DMS153 treated with DMSO at 0.1 percent for 48 hours (cell line): ENCODE measurements around the gene RNF126.
"Not testable (repeated sequence)": the region's sequence is repeated elsewhere in the genome, so short reads cannot be mapped to it uniquely, and the experiment has no call there.

Experiments used
- DNase-seq: peaks from one replicate; lab custom pipeline; 2025; ENCODE audit not compliant: unreplicated experiment; lab: John Stamatoyannopoulos, UW

Gene RNF126

DNA sequence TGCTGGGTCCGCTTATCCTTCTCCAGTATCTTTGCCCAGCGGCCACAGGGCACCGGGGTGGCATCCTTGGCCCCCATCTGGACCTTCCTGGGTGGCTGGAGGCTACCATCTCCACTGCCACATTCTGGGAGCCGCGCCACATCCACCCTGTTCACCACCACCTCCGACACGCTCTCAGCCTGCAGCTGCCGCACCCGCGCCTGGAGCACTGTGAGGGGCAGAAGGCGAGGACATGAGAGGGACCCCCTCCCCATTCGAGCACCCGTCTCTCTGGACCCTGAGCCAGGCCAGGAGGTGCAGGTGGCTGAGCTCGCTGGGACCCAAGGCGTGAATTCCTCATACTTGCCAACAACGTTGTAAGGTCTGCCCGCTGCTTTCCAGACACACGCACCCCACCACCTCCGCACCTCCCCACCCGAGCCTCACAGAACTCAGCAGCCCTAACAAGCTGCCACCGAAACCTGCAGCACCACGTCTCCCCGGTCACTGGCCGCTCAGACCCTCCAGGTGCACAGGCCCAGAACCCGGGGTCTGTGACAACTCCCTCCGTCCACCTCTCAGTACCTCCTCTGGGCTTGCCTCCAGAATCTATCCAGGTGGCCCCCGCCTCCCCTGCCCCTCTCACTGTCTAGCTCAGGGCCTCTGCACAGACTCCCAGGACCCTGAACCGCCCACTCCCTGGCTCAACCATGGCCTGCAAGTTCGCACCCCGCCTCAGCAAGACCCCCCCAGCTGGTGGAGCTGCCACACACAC lies 32.9 kb downstream of the RNF126 start:
- DNase-seq: no peak

DNA sequence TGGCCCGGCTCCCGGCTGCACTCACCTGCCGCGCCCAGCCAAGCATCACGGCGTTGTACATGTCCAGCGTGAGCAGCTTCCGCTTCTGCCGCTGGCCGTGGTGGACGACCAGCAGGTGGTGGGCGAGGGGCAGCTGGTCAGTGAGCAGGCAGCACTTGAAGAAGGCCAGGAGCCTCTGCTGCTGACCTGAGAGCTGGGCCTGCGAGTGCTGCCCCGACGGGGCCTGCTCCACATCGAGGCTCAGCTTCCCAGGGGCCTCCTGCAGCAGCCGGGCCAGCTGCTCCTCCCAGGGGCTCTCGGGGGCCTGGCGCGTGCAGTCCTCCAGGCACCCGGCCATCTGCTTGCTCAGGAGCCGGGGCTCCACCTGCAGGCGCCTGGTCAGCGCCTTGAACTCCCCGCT lies 33.5 kb downstream of the RNF126 start:
- DNase-seq: not testable (repeated sequence)

DNA sequence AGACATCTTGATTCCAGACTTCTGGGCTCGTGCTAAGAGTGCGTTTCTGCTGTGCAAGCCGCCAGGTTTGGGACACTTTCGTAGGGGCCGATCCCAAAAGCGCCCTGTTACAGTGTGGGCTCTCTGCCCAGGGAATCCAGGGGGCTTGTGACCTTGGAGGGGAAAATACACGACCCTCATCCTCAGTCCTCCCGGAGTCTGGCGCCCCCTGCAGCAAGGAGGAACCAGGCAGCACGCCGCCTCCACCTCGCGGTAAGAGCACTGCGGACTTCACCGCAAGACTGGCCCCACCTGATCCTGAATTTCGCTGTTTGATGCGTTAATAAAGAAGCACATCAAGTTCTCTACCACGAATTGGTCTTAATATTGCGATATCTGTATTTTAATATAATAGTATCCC lies 34.8 kb downstream of the RNF126 start:
- DNase-seq: no peak

DNA sequence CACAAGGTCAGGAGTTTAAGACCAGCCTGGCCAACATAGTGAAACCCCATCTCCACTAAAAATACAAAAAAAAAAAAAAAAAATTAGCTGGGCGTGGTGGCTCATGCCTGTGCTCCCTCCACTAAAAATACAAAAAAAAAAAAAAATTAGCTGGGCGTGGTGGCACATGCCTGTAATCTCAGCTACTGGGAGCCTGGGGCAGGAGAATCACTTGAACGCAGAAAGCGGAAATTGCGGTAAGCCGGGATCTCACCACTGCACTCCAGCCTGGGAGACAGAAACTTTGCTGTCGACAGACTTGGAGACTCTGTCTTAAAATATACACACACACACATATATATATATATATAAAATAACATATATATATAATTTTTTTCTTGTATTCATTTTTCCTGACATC lies 36.4 kb downstream of the RNF126 start:
- not testable (repeated sequence) for DNase-seq

DNA sequence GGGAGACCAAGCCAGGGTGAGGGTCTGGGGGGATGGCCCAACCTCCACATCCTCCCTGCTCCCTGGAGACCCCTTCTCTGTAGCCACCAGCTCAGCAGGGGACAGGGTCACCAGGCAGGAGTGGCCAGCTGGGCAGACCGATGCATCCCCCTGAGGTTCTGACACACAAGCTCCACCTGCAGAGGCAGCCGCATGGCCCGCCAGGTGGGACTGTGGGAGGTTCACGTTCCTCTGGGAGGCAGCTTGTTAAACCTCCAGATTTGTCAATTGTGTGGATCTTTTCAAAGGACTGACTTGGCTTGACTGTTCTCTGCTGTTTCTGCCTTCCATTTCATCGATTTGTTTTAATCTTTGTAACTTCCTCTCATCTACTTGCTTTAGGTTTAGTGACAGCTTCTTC lies 37.8 kb downstream of the RNF126 start:
- DNase-seq: no peak

DNA sequence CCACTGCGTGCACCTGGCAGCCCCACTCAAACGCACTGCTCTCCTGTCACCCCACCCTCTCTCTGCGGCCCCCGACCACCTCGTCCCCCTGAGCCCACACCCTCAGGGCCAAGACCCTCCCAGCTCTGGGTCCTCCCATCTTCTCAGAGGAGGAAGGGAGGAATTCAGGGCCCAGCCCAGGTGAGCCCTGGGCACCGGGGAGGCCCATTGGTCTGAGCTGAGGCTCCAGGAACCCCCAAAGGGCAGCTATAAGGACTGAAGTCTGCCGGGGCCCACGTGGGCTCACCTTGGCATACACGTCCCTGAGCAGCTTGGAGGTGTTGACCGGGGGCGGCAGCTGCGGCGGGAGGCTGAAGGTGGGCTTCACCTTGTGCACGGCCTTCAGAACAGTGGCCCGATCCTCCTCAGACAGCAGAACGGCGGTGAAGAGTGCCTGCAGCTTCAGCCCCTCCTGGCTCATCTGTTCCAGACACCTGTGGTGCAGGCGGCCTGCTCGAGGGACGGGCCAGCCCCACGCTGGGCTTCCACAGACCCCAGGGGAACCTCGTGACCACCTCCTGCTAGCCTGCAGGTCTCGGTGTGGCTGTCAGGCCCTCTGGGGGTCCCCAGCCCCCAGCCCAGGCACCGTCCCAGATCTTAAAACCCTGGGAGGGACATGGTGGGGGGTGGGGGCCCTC lies 38.4 kb downstream of the RNF126 start:
- no peak for DNase-seq

DNA sequence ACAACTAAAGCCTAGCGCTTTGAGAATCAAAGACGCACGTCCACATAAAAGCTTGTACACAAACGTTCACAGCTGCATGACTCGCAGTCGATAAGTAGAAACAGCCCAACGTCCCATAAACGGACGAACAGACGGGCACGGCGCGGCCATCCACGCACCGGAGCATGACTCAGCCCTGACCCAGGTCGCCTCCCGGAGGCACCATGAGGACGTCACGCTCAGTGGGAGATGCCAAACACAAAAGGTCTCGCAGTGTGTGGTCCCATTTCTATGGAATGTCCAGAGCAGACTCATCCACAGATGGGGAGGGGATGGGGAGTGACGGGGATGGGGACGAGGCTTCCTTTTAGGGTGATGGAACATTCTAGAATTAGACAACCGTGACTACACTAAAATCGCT lies 39.0 kb downstream of the RNF126 start:
- no peak for DNase-seq

DNA sequence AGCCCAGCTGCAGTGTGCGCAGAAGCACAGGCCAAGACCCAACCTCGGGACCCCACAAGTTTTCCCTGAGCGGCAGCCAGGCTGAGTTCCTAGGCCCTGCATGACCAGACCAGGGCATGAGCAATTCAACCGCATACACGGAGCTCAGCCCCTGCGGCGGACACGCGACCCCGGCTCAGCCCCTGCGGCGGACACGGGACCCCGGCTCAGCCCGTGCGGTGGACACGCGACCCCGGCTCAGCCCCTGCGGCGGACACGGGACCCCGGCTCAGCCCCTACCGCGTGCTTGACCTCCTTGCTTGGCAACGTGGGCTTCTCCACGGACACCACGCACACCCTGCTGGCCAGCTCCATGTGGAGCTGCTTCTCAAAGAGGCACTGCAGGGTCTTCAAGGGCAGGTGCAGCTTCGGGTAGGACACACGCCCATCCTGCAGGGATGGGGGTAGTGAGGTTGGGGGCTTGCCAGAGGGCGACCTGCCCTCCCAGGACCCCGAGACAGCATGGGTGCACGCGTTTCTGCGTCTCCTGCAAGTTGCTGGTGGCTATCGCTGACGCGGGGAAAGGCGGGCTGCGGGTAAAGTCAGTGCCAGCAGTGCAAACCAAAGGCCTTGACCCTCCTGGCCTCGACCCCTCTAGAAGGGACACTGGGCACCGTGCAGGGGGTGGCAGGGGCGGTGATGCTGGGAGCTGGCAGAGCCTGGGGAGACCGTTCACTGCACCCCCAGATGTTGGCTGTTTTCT lies 39.7 kb downstream of the RNF126 start:
- DNase-seq: no peak

DNA sequence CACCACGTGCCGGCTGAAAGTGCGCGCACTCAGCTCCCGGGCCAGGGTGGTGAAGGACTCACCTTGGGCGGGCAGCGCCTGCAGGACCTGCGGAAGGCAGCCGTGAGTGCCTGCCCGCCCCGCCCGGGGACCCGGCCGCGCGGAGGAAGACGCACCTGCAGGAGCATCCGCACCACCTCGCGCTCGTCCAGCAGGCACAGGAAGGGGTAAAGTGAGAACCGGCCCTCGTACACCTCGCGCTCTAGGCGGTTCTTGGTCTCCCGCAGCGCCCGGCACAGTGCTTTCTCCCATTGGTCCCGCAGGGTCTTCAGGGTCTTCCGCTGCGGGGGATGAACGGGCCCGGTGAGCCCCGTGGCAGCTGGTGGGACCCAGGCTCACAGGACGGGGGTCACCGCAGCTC lies 40.3 kb downstream of the RNF126 start:
- no peak for DNase-seq

DNA sequence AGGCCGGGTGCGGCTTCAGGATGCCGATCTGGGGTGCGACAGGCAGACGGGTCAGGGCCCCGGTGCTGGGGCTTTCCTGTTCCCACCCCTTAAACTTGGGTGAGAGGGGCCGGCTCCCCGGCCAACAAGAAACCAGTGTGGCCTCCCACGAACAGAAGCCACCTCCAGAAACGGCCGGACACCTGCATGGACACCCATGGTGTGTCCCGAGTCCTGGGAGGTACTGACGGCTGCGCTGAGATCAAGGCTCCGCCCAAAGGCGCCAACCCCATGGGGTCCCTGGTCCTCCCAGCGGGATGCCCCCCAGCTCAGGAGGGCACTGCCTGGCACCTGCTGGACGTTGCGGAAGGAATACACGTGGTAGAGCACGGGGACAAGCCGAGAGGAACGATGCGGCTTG lies 41.2 kb downstream of the RNF126 start:
- no peak for DNase-seq

DNA sequence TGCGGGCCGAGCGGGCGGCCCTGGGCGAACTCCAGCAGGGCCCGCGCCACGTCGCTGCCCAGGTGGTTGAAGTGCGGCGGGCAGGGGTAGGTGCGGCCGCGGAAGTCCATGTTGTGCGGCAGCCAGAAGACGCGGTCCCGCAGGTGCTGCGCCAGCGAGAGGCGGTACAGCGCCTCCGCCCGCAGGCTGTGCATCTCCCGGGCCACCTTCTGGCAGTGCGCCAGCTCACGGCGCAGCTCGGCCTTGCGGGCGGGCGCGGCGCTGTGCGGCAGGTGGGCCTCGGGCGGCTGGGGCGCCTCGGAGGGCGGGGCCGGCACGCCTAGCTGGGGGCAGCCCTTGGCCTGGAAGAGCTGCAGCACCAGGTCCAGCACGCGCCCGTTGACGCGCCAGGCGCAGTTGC lies 41.8 kb downstream of the RNF126 start:
- not testable (repeated sequence) for DNase-seq

DNA sequence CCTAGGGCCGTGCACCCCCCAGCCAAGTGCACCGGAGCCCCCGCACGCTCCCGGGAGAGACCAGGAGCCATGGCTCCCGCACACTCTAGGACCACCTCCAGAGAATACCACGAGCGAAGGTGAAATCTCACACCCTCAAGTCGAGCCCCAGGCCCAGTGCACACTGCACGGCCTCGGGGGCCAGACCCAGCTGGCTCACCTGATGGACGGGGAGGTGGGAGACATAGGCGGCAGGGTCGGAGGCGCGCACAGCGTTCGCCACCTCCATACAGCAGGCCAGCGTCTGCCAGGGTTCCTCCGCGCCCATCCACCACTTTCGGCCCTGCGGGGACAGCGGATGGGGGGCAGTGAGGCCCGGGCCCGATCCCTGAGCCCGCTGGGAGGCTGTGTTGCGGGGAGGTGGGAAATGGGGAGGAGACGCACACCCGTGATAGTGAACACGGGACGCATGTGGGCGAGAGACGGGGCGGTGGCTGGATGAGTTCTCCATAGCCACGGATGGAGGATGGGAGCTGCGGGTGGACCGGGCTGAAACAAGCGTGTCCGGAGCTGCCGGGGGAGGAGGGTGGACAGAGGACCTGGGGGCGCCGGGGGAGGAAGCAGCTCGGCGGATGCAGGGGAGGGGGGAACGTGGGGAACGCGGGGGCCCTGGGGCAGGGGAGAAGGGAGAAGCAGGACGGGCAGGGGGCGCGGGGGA lies 42.7 kb downstream of the RNF126 start:
- no peak for DNase-seq

DNA sequence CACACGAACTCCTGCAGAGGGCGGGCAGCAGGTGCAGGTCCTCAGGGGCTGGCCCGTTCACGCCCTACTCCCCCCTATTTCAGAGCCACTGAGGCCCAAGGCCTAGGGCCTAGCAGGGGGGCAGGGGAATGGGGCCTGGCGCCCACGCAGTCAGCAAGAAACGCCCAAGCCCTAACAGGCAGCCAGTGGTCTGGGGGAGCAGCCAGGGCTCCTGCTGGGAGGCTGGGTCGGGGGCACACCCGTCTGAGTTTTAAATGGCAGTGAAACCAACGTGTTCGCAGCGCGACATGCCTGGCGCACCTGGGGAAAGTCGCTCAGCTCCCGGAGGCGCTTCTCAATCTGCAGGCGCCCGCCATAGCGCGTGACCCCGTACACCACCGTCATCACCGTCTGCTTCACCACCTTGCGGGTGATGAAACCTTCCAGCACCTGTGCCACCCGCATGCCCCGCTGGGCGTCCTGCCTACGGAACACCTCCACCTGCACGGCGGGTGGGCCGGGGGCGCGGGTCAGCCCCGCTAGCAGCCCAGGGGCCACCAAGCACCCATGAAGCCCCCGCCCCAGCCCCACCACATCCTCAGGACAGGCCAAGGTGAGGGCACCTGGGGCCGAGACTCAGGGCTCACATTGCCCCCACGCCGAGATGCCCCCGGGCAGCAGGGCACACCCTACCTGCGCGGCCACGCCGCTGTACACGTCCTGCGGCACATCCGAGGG lies 43.6 kb downstream of the RNF126 start:
- no peak for DNase-seq

DNA sequence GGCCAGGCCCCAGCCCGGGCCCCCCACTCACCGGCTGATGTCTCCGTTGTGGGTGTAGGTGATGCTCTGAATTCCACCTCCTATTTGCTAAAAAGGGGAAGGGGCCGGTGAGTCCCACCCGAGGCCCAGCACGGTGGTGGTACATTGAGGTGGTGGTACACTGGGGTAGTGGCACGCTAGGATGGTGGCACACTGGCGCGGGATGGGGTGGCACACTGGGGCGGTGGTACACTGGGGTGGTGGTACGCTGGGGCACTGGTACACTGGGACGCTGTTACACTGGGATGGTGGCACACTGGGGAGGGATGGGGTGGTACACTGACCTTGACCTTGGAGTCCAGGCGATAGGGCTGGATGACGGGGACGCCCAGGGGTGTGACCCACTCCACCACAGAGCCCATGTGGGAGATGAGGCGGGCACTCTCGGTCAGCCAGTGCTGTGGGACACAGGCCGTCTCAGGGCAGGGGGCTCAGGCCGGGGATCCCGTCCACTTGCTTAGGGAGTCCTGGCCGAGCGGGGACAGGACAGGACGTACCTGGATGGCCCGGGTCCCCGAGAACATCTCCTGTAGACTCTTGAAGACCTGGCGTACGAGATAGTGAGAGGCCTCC lies 44.2 kb downstream of the RNF126 start:
- DNase-seq: no peak

DNA sequence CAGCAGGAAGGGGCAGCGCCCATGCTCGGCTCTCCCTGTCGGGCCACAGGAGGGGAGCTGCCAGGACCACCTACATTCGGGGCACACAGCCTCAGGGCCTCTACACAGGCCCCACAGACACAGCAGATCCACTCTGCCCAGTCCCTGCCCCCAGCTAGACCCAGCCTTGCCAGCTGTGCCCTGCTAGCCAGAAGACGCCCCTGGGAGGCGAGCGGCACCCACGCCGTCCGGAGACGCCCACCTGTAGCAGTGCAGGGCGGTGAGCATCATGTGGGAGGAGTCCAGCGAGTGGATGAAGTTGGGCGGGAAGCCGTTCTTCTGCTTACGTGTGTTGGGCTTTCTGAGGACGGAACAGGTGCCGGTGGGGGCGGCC lies 44.8 kb downstream of the RNF126 start:
- no peak for DNase-seq

DNA sequence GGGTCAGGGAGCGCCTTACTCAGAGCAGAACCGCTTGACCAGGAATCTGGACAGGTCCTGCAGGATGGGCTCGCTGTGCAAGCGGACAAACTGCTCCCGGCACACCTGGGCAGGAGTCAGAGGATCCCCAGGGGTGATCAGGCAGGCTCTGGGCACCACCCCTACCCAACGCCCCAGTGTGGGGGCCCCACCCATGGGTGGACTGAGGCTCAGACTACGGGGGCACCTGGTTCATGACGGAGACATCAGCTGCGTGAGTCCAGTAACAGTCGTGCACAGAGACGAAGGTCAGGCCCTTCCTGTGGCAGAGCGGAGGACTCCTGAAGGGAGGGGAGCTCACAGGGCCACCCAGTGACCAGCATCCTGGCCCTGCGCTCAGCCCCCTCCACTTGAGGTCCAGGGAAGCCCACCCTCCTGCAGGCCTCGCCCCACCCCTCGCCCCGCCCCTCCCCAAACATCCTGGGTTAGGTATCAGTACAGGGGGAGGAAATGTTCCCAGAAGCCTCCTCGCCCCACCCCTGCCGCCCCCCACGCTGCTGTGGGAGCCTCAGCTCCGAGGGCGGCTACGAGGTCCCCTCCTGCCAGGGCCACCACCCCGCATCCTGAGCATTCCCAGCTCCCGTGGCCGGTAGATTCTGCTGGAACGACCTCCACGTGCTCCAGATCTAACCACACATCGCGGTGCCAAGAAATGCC lies 45.3 kb downstream of the RNF126 start:
- no peak for DNase-seq

DNA sequence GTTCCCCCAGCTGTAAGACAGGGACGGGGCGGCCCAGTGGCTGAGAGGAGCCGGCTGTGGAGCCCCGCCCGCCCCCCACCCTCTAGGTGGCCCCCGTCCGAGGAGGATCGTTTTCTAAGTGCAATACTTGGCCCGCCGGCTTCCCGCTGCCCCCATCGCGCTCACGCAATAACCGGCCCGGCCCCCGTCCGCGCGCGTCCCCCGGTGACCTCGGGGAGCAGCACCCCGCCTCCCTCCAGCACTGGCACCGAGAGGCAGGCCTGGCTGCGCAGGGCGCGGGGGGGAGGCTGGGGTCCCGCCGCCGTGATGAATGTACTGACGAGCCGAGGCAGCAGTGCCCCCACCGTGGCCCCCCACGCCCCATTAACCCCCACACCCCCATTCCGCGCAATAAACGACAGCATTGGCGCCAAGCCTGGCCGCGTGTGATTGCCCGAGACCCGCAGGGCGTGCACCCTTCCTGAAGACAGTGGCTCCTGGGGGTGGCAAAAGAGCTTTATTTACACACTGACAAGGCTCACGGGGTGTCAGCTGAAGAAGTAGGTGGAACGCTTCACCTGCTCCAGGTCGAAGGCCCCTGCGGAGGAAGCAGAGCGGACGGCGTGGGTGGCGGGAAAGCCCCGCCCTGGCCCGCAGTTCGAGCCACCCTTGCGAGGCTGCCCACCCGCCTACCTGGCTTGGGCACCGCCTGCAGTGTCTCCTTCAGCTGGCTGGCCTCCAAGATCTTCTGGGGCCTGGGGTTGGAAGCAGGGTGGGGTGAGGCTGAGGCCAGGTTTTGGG lies 46.1 kb downstream of the RNF126 start:
- no peak for DNase-seq

DNA sequence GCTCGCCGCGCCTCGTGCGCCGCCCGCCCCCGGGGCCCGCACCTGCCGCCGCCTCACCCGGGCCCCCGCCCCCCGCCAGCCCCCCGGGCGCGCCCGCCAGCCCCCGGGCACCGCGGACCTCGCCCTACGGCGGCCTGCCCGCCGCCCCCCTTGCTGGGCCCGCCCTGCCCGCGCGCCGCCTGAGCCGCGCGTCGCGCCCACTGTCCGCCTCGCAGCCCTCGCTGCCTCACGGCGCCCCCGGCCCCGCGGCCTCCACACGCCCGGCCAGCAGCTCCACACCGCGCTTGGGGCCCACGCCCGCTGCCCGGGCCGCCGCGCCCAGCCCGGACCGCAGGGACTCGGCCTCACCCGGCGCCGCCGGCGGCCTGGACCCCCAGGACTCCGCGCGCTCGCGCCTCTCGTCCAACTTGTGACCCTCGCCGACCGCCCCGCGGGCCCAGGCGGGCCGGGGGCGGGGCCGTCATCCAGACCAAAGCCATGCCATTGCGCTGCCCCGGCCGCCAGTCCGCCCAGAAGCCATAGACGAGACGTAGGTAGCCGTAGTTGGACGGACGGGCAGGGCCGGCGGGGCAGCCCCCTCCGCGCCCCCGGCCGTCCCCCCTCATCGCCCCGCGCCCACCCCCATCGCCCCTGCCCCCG lies 46.8 kb downstream of the RNF126 start:
- no peak for DNase-seq

DNA sequence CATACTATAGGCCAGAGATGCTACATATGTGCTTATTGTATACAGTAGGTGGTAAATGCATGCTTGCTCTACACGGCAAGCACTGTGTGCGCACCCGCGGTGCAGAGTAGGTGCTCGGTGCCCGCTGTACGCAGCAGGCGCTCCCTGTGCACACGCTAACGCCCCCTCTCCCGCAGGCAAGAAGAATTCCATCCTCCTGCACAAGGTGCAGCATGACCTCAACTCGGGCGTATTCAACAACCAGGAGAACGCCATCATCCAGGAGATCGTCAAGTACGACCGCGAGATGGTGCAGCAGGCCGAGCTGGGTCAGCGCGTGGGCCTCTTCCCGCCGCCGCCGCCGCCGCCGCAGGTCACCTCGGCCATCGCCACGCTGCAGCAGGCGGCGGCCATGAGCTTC lies 47.4 kb downstream of the RNF126 start:
- no peak for DNase-seq
